Epidermal melanocyte (primary cell): ENCODE results near the gene LRRC36.

Source experiments
- DNase-seq: peaks from one replicate; pipeline ENCODE4 v3.0.0; 2011; ENCODE audit warnings: low spot score; ENCODE audit not compliant: insufficient read length

The LRRC36 gene

DNA sequence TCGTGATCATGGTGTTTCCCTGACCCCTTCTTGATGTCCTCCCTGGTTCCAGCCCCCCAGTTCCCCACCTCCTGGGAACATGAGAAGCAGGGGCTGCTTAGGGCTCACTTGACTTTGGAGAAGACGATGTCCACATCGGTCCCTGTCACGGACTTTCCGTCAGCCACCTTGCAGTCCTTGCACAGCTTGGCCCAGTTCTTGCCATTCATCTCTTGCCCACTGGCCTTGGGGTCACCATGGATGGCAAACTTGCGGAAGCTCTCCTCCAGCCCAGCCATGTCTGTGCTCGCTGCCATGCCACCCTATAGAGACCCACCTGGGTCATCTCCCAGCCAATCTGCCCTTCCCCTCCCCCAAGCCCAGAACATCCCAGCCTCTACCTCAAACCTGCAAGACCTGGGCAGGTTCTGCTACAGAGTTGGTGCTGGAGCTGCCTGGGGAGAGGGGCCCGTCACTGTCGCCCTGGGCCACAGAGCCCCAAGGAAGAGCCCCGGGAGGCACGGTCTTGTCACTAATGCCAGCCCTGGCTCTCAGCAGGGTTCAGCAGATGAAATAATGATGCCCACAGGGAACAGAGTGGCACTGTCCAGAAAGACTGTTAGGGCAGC, 64.3 kb downstream of the LRRC36 start:
- no peak for DNase-seq

DNA sequence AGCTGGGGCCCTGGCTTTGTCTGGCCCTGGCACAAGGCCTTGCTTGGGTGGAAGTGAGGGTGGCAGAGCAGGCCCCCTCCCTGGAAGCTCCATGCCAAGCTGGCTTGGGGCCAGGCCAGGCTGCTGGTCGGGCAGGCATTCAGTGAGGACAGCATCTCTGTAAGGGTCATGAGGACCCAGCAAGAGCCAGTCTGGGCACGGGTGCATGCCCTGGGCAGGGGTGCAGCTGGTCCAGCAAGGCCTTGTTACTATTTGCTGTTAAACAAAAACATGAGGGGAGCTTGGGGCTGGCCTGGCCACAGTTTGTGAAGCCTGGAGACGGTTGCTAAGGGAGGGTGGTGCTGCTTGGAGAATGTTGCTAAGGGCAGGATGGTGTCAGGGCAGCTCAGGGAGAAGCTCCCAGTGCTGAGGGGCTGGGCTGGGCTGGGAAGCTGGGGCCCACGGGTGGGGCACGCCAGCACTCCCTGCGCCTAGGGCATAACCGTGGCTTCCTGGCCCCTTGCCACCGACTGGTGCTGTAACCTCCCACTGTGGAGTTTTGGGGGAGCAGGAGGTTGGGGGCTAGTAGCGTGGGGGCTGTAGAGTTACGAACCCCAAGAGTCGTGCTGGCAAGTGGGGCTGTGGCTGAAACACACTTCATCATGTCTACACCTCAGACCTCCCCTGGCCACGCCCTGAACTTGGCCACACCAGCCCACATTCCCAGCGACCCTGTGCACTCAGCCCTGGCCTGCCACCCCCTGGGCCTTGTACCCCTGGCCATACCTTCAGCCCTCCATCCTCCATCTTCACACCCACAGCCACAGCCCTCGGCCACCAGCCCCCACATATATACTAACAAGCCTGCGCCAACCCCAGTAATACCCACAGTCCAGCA, 65.0 kb downstream of the LRRC36 start:
- peak; percentile 9 for DNase-seq

DNA sequence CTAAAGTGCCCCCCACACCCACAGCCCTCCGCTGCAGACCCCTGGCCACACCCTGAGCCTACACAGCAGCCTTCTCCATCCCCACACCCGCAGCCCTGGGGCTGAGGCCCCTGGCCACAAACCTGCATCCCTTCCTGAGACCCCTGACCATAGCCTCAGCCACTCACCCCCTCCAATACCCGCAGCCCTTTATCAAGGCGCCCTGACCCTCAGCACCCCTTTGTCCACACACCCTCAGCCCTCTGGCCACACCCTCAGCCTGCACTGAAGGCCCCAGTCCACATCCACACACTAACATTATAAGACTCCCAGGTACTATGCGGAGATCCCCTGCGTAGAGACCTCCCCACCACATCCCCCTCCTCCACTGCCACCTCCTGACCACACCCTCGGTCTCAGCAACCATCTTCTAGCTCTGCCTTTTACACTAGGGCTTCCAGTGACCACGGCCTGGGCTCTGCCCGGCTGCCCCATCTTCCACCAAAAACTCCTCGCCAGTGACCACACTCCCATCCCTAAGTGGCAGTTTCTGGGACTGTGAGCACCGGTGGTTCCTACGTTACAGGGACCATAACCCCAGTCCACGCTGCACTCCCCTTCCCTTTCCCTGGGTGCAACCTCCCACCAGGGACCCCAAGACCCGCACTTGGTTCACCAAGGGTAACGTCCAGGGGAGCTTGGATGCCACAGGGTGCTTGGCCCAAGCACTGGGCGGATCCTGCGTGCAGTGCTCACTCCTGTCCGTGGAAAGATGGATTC, 65.9 kb downstream of the LRRC36 start:
- DNase-seq: no peak

DNA sequence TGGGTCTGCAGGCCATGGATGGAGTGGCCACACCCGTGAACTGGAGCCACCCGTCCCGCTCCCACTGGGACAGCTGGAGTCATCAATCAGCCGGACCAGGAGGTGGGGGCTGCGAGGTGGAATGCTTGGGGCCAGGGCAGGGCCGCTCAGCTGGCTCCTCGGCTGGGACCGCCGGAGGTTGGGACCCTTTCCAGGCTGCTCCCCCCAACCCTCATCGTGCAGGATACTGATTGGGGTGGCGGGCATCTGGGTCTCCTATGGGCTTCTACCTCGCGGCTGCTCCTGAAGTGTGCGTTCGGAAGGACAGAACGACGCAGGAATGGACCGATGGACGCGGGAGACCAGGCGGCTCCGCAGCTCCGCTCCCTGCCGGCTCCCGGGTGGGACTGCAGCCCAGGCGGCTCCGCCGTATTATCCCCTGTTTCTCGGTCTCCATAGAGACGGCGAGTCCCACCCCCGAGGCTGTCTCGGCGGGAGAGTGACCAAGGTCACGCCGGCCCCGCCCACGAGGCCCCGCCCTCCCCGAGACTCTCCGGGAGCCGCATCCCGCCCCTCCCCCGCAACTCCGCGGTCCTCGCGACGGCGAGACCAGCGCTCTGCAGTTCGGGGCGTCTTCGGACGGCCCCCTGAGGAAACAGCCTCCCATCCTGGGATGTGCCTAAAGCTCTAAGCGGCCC, 66.6 kb downstream of the LRRC36 start, which contains the start of gene TPPP3:
TPPP3 (minus strand) TSS at position 388 of the 677 bp plus-strand sequence. CDS start 2,387 bp downstream, outside the sequence.
- DNase-seq: peak; percentile 84

DNA sequence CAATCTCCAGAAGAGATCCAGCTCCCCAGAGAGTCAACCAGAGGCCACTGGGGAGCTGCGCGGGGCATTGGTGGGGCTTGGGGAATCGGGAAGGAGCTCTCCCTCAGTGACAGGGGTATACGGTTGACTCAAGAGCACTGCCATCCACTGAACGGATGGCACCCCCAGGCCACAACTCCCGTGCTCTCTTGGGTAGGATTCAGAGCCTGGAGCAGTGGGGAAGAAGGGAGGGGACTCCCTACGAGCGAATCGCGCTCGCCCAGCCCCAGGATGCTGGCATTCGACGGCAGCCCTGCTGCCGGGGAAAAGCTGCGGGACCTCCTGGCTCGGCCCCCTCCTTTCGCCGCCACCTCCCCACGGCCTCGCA, 67.2 kb downstream of the LRRC36 start:
- DNase-seq: peak; percentile 25

DNA sequence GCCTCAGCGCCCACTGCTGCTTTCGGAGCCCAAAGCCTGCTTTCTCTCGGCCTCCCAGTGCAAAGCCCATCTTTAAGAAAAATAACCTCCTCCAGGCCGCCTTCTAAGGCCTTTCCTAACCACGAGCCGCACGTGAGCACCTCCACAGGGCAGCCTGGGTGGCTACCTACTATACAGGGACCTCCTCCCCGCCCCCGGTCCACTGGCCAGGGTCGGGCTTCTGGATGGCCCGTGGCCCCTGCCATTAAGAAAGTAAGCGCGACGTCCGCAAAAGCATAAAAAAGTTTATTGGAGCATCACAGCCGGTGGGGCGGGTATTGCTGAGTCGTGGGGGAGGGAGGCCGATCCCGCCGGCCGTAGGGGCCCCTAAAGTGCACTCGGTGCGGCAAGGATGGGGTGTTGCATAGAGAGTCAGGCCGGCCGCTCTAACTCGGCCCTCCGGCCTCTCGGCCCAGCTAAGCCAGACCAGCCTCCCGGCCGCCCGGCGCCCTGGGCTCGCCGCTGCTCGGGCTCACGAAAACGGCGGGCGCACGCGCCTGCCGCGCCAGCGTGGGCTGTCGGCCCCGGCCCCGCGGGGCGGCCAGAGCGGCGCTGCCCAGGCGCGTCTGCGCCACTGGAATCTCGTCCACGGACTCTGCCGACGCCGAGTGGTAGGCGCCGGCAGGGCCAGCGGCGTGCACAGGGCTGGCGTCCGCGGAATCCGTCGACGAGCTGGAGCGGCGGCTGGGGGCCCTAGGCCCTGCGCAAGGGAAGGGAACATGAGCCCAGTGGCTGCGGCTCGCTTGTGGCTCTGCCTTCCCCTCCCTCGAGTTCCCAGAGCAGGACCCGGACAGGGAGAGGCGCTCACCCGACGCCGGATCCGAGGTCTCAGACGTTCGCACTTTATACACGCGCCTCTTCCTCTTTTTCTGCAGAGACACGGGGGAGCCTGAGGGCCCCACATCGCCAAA, 67.8 kb downstream of the LRRC36 start:
- peak; percentile 12 for DNase-seq

DNA sequence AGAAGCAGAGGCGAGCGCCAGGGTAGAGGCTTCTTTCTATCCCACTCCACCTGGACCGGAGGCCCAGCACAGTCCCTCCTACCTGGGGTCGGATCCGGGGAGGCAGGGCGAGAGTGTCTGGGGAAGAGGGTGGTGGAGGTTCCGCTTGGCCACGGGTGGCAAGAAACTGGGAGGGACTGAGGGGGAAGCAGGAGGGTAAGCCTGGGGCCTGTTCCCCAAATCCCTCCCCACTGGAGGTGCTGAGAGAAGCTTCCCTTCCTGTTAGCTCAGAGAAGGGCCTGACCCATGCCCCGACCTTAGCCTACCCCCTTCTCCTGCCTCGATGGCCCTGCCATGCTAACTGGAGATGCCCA, 68.5 kb downstream of the LRRC36 start:
- DNase-seq: peak; percentile 4

DNA sequence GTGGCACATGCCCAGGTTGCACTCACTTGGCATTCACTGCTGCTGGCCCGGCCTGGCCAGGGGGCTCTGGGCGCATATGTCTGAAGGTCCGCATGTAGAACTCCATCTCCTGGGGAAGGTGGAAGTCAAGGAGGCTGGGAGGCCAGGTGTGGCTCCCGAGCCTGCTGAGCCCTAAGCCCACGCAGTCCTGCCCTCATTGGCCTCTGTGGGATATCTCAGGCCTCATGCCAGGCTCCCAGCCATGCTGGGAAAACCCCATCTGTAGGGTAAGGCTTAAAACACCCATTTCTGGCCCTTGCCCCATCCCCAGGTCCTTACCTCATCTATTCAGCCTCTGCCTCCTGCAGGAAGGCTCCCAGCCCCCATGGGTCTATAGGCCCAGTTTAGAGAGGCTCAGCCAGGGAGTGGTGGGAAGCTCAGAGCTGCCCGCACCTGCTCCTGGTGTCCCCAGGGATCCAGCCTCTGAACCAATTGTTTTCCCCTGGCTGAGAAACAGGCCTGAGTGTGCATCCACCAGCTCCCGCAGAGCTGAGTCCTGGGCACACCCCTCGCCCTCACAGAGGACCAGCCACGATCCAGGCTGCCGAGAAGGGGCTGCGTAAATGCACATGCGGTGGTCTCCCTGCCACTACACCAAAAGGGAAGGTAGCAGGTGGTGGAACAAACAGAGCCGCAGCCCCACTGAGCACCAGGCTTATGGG, 69.0 kb downstream of the LRRC36 start:
- peak; percentile 3 for DNase-seq

DNA sequence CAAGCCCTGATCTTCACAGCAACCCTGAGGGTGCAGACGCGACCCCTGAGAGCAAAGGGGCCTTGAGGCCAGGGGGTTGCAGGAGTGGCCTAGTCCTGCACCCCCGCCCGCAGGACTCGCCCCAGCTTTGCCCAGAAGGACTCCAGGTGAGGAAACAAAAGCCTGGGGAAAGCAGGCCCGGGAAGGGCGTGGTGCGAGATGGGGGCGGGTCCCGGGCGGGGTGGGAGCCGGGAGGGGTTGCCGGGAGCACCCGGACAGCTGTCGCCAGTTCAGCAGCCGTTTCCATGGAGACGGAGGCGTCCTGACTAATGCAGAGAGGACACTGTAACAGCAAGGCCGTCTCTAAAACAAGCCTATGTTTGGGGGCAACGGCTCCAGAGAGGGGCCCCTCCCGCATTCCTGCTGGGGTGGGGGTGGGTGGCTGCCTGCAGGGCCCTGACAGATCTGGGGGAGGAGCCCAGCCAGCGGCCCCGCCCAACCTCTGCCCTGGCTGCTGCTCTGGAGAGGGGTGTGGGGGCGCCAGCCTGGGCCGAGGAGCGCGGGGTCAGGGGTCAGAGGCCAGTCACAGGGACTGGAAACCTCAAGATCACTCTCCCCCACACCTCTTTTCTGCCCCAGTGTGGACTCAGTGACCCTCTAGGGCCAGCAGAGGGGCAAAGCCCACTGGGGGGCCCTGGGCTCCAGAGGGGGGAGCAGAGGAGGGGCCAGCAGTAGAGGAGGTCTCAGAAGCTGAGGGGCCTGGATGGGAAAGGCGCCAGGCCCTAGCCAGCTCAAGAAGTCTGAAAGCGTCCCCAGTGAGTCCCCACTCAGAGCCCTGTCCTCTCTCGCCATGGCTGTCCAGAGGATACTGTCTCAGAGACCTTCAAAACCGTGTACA, 69.8 kb downstream of the LRRC36 start:
- DNase-seq: peak; percentile 16

DNA sequence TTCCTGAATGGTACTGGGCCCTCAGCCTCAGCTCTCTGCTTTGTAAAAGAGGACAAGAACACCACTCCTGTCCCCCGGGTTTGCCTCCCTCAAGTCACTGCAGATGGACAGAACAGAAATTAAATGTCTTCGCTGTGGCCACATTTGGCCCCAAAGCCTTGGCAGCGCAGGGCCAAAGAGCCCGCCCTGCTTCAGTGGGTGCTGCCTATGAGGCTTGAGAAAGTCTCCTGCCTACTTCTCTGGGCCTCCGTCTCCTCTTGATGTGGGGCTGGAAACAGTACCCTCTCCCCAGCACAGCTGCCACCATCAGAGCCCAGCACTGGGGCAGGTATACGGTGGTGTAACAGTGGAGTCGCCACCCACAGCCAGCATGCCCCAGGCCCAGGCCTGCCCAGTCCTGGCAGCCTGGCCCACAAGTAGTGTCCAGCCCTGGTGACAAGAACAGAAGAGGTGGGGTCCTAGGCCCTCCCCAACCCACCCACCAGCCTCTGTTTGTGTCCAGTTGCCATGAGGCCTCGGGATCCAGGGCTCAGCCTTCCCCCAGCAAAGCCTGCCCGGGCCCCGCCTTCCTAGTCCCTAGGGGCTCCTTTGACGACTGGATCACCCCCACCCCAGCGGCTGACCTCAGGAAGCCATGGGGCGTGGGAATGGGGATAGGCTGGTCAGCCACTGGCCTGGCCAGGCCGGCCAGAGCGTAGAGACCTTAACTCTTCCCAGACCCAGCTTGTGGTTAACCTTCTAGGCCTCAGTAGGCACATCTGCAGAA, 70.6 kb downstream of the LRRC36 start:
- DNase-seq: no peak

DNA sequence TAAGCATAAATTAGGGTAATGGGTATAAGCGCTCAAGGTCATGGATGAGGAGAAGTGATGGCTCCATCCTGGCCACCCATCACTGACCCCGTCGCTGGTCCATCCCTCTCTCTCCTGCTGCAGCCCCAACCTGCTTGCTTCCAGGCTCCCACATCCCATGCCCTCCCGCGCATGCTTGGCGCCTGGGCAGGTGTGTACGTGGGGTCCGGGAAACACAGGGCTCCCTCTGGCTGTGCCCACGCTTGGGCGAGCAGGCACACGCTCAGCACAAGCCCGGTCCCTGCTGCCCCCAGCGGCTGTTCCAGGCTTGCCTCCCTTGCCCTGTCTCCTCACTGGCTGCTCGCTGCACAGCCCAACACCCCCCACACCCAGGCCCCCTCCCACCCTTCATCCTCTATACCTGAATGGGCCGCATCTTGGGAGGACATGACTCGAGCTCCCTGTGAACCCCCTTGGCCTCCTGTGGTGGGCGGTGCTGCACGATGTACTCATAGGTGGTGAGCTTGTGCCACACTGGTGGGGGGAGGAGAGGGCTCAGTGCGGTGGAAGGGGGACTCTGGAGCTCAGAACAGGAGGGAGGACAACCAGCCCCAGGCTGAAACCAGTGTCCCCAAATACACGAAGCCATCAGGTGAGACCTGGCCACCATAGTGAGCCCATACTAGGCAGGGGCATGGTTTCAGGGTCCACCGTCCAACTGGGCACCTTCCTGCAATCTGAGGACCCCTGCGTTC, 71.4 kb downstream of the LRRC36 start:
- DNase-seq: no peak

DNA sequence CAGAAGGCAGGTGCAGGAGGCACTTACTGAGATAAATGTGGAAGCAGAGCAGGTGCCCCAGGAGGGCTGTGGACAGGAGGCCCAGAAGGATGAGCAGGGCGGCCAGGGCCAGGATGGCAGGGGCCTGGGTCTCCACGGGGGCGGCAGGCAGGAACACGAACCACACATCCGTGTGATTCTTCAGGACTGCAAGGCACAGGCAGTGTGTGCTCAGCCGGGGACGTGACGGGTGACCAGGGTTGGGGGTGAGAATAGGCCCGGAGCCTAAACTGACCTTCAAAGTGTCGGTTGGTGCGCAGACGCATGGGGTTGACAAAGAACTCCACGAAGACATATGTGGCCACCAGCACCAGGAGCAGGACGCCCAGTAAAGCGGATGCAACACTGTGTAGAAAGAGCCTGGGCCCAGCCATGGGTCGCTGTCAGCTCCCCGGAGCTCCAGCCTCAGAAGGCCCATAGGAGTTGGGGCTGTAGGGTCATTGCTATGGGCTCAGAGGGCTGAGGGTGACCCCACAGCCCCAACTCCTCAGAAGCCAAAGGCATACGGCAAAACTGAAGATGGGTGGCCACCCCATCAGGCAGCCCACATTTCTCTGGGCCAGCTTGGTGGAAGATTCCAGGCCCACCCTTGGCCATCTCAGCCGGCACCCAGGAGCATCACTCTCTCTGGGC, 72.1 kb downstream of the LRRC36 start:
- DNase-seq: no peak

DNA sequence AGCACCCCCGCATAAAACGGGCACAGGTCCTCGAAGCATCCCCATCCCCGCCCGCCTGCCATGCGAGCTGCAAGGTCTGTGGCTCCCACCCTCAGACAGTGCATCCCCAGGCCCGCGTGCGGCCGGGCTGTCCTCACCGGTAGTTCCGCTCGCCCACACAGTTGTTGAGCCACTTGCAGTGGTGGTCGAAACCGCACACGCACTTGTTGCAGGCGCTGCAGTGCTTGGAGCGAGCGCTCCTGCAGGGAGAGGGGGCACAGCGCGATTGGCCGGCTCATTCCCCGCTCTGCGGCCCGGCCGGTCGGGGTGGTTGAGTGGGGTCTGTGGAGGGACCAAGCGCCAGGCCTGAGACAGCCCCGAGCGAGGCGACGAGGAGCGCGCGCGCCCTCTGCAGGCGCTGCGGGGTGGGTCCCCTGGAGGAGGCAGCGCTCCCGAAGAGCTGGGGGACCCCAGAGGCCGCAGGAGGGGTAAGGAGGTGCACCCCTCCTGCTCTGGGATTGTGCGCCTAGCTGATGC, 72.7 kb downstream of the LRRC36 start:
- DNase-seq: no peak

DNA sequence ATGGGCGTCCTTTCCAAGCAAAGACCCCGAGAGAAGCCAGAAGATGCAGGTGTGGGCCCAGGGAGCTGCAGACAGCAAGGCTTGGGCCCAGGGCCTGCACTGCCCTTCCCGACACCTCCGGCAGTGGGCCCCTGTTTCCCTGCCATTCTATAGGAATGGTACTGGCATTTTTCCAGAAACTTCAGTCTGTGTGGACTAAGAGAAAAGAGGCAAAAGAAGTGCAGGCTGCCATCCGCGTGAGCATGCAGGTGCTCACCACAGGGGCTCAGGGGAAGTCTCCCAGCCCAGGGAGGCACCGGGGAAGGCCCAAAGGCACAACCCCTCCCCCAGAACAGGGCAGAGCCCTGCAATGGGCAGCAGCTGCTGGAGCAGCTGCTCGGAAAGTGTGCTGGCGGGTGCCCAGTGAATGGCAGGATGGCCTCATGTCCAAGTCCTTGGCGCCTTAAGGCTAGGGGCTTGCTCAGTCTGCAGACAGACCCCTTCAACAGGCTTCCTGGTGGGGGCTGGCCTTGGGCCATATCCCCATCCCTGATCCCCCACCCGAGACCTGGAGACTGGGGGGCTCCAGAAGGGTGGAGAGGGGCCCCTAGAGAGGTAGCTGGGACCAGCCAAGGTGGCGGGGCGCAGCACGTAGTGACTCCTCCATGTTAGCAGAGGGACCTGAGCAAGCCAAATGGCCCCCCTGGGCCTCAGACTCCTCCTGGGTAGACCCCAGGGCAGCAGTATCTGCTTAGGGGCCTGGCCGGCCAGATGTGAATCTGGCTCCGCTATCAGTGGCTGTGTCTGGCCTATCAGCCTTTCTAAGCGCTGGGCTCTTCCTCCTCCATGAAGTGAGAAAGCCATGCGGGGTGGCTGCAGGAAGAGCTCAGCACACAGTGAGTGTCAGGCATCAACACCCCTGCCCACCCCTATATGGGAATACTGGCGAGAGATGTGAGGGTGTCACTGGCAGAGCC, 73.4 kb downstream of the LRRC36 start:
- no peak for DNase-seq

DNA sequence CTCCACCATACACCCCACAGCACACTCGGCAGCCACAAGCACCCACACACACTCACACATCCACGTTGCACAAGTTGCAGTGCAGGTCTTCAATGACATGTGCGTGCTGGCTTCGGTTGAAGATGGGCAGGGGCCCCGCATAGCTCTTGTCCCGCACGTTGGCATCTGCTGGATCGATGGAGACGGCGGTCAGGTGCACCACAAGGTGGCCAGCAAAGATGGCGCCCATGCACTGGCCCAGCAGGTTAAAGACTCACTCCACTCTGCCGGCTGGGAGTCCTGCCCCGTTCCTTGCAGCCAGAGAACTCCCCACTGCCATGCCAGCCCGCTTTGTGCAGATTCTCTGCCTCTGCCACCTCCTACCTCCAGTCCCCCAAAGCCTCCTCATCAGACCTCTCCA, 74.3 kb downstream of the LRRC36 start:
- no peak for DNase-seq
